Measurements from ENCODE around the gene CLCN7.
"Not testable (repeated sequence)": the region's sequence is repeated elsewhere in the genome, so short reads cannot be mapped to it uniquely, and the experiment has no call there.

The CLCN7 gene

DNA sequence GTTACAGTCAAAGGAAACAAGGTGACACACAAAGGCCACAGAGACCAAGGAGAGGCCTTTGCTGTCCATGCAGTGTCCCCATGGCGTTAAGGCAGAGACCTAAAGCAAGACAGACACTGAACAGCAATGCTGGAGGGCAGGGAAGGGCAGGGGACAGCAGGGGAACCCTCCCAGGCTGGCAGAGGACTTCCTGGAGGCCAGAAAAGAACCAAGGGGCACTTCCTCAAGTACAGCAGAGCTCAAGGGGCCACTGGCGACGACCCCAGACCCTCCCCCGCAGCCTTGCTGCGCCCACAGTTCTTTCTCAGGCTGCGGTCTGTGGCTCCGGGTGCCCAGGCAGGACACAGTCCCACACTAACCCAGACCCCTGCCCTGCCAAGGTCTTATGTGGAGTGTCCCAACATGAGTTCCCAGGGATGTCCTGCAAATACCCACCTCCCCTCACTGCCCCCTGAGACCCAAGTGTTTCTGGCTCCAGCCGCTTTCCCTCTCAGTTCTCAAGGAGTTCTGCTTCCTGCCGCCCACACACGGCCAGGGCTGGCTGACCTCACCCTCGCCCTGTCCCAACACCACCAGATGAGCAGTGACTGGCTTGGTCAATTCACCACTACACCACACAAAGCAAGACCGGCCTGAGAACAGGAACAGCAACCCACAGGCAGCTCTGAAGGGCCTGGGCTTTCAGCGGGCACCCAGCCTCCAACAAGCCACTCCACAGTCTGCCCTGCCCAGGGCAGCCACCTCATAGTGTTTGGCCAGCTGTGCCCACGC is 4.2 kb downstream of the CLCN7 start:
- intact Hi-C loops (cut with DNase I): loop anchor here (10.0 kb wide), 2 partner anchors 46 to 116 kb away; partner anchors contain the start of genes GNPTG, TSR3 and UQCC4
- DNase-seq: no peak

DNA sequence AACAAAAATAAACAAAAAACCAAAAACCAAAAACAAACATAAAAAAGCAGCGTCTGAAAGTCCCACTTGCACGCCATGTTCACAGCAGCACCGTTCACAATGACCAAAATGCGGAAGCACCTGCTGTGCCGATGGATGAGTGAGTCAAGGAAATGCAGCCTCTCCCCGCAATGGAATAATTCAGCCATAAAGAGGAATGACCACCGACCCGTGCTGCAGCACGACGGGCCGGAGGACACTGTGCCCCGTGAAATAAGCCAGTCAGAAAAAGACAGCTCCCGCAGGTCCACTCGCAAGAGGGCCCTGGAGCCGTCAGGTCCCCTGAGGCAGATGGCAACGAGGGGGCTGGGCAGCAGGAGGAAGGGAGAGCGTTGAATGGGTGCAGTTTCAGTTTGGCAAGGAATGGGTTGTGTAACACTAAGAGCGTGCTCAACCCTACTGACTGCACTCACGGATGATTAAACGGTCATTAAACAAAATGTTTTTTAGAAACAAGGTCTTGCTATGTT is 5.1 kb downstream of the CLCN7 start:
- intact Hi-C loops (cut with DNase I): loop anchor here (10.0 kb wide), 2 partner anchors 45 to 115 kb away; partner anchors contain the start of genes GNPTG, TSR3 and UQCC4

DNA sequence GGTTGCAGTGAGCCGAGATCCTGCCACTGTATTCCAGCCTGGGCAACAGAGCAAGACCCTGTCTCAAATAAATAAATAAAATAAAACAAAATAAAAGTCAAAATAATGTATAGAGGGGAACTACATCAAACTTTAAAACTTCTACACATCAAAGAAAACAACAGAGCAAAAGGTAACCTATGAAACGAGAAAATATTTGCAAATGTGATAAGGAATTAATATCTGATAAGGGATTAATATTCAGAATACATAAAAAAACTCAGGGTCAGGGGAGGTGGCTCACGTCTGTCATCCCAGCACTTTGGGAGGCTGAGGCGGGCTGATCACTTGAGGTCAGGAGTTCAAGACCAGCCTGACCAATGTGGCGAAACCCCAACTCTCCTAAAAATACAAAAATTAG is 5.7 kb downstream of the CLCN7 start:
- DNase-seq; intact Hi-C loops (cut with DNase I): not testable (repeated sequence)

More for the DNA sequence above, 5.1 kb downstream of the CLCN7 start:
- no peak for DNase-seq

DNA sequence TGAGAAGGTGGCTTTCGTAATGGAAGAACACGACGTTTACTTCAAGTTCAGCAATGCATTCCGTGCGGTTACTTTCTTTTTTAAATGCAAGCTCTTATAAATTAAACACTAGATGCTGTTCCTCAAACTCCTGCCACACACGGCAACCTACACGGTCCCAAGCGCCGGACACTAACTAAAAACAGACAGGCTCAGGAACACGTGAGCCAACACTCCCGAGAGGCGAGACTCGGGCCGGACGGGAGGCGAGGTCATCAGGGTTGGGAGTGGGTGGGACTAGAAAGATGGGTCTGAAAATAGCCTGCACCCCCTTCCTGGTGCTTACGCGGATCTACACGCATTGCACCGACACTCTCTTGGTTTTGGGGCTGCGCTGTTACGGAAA is 6.4 kb downstream of the CLCN7 start:
- intact Hi-C loops (cut with DNase I): no loop called here
- no peak for DNase-seq

DNA sequence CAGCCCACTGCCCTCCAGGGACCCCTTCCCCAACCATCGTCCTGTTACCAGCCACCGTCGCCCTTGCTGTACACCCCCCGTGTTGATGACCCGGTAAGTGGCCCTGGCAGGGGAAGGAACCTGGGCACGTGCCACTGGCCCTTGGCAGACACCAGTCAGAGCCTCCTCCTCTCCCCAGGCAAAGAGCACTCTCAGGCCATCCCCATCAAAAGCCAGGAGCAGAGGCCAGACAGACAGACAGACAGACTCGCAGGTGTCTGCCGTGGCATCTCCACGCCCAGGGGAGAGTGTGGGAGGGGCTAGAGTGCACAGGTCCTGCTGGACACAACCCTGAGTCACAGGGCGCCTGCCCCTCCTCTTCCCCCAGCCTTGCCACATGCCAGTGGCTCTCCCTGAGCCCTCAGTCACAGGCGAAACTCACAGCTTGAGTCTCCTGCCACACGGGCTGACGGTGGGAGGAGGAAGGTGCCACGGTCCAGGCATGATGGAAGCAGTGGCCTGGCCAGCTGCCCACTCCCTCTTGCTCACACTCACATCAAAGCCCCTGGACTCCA is 7.8 kb downstream of the CLCN7 start:
- no peak for DNase-seq
- intact Hi-C loops (cut with DNase I): no loop called here

DNA sequence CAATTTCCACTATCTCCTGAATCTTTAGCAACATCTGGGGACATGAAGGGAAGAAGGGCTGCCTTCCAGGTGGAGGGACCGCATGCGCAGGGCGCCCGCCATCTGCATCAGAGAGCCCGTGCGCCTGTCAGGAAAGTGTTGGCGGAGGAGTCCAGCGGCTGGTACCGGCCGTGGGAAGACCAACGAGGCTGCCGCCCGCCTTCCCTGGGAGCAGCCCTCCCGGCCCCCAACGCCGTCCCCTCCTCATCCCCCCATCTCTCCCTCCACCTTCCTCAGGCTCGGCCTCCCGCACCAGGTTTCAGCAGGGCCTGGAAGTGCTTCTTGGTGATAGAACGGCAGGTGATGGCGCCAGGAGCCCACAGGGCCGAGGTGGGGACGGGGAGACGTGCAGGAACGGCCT is 8.8 kb downstream of the CLCN7 start:
- no peak for DNase-seq
- intact Hi-C loops (cut with DNase I): no loop called here

DNA sequence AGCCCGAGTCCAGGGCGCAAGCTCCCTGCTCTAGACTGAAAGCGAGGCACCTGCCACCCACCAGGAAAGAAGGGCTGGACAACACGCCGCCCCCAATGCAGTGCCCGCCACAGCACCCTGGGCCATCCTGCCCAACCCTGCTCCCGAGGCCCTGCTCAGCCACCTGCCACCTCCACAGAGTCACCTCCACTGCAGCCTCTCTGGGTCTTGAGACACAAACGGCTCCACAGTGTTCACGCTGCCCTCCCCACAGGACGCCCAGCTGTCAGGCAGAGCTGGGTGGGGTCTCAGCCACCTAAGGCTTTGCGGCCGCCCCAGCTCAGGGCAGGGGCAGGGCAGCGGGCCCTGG is 9.3 kb downstream of the CLCN7 start:
- DNase-seq: no peak
- intact Hi-C loops (cut with DNase I): no loop called here

DNA sequence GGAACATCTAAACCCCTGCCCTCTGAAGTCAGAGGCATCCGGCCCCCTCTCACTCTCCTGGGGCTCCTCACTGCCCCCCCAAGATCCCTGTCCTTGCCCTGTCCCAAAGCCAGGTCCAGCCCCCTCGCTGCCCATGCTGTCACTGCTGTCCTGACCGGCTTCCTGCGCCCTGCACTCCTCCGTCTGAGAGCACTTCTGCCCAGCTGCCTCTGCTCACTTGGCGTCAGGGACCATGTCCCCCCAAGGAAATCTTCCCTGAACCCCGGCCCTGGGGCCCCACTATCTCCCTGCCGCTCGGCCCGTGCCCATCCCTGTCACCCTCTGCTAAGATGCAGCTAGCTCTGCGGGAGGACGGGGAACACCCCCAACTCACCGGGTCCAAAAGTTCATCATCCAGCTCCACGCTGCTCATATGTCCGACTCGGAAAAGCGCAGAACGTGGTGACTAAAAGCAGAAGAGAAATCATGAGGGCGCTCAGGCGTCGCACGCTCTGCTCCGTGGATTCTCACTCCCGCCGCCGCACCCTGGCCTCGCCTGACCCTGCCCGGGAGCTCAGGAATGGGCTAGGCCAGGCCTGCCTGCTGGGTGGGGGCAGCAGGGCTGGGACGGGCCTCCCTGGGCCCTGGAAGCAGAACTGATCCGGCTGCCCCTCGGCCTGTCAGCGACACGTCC is 9.8 kb downstream of the CLCN7 start:
- DNase-seq: no peak
- intact Hi-C loops (cut with DNase I): no loop called here

DNA sequence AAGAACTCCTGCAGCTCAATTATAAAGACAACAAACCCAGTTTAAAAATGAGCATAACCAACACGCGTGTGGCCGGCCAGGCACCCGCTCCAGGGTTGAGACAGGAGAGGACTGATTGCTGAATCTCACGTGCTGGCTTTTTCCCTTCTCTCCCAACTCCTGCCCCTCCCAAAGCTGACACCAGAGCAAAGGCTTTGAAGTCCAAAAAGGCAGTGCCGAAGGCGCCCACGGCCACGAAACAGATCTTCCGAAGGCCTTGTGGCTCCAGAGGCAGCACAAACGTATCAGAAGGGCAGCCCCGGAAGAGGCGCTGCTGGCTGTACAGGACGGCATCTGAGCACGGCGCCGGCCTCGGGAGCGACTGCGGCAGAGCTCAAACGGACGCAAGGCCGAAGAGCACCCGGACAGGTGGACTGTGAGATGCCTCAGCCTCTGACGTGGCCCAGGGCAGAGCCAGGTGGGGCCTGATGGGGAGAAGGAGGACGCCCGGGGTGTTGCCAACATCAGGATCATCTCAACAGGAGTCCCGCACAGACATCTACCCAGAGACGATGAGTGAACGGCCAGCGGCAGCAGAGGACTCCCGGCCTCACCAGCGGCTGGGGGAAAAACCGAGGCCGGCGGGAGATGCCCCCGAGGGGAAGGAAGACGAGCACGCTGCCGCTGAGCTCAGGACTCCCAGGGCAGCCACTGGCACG is 10.5 kb downstream of the CLCN7 start:
- intact Hi-C loops (cut with DNase I): no loop called here
- no peak for DNase-seq

DNA sequence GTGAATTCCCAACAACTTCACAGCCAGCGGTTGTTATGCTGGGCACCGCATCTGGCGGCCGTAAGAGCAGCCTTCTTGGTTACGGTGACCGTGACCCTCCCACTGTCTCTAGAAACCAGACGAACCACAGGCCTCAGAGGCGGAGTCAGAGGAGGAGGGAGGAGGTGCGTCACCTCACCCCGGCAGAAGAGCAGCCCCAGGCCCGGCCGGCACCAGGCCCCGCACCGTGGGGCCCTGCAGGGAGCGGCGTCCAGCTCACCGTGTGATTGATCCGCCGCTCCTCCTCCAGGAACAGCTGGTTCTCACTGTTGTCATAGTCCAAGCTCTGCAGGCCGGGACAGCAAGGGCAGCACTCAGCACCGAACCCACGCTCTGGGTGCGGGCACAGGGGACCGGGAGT is 13.7 kb downstream of the CLCN7 start:
- intact Hi-C loops (cut with DNase I): no loop called here
- DNase-seq: no peak

DNA sequence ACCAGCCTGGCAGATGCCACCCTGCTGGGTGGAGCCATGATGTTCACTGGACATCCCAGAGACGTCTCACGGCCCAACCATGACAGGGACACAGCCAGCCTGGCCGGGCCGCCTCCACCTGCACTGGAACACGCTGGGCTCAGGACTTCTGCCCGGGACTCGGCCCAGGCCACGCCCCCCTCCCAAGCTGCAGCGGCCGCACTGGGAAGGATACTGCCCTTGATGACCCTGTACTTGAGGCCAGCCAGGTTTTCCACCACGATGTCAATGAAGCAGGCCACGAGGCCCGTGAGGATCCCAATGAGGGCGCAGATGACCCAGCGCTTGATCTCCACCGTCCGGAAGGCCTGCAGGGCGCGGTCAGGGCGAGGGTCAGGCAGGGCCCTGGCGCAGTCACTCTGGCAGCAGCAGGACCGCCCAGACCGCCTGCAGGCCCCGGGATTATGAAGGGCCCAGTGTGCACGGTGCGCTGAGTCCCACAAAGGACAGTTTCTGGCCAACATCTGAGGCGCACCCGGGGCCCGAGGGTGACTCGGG is 14.2 kb downstream of the CLCN7 start:
- intact Hi-C loops (cut with DNase I): no loop called here
- DNase-seq: no peak

DNA sequence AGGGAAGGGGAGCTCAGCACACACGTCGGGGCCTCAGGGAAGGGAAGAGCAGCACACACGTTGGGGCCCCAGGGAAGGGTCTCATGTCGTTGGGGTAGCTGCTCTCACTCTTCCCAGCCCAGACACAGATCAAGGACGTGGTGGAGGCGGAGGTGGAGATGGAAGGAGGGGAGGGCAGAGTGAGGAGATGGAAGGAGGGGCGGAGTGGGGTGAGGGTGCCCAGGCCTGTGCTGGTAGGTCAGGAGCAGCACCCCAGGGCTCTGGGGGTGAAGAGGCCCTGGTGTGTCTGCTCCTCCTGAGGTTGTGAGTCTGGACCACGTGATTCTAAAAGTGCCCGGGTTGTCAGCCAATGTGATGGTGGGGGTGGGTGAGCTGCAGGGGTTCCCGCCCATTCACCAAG is 14.9 kb downstream of the CLCN7 start:
- intact Hi-C loops (cut with DNase I): no loop called here
- DNase-seq: no peak

DNA sequence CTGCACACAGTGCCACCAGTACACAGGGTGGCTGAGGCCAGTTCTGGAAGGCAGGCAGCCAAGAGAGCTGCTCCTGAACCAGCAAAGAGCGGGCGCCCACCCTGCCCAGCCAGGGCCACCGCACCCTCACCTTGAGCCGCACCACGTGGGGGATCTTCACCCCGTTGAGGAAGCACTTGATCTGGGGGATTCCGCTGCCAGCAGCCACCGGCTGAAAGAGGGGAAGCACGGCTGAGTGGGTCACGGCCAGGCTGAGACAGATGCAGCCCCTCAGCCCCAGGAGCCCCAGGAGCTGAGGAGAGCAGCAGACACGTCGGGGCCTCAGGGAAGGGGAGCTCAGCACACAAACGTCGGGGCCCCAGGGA is 15.9 kb downstream of the CLCN7 start:
- intact Hi-C loops (cut with DNase I): no loop called here
- no peak for DNase-seq

DNA sequence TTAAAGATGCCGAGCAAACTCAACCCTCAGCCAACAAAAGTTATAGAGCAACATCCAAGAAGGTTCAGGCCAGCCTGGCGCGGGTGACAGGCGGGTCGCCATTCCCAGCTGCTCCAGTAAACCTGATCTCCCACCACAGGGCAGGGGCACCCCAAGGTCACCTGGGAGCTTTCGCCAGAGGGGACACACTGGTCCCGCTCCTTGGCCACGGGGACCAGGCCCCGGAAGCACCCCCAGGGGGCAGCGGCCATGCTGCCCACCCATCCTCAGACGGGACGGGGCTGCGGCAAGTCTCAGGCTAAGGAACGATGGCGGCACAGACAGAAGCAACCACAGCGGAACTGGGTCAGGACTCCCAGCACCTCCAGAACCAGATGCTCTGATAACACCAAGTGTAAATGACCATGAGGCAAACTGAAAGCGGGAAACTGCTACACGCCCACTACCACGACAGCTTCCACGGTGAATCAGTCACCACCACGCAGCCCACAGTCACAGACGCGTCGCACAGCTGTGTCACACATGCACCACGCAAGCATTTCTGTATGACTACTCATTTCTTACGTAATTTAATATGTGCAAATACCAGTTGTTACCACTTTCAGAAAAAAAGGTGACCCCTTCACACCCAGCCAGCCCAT is 16.4 kb downstream of the CLCN7 start:
- peak in 39 of 42 donors; percentile 18 to 75 (median 48) for DNase-seq
- intact Hi-C loops (cut with DNase I): no loop called here

DNA sequence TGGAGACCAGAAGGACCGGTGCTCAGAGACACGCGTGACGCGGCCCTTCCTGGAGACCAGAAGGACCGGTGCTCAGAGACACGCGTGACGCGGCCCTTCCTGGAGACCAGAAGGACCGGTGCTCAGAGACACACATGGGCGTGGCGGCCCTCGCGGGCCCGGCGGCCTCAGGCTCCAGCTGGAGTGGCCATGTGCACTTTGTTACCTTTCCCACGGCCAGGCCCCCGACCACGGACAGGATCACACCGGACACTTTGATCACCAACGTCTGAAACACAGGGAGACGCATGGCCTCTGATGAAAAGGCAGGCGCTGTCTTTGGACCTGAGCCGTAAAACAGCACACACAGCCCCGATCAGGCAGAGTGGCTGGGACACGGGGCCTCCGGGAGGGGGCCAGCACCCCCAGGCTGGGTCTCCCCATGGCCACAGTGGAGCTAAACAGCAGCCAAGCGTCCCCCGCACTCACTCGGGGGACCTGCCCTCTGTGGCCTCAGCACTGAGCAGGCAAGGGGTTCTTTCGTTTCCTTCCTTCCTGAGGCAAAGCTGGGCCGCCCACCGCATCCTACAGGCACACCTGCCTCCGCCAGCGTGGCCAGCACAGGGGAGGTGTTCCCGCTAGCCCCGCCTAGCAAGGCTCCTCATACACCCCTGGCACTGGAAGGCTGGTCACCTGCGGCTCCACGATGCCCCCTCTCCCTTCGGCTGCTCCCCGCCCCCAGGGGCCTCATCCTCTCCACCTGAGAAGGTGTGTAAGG is 17.2 kb downstream of the CLCN7 start:
- intact Hi-C loops (cut with DNase I): no loop called here
- DNase-seq: no peak

DNA sequence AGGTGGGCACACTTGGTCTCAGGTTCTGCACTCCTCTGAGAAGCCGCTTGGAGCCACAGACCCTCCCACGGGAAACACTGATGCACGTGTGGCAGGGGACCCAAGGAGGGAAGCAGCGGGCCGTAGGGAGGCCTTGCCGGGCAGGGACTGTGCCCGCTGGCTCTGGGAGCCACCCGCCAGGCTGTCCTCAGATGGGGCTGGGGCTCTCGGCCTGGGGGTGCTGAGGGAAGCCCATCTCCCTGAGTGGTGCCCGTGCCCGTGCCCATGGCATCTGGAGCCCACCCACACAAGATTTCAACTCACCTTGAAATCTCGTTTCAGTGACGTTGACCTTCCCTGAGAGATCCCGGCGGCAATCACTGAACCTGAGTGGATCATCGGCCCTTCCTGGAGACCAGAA is 17.9 kb downstream of the CLCN7 start:
- no peak for DNase-seq
- intact Hi-C loops (cut with DNase I): no loop called here

DNA sequence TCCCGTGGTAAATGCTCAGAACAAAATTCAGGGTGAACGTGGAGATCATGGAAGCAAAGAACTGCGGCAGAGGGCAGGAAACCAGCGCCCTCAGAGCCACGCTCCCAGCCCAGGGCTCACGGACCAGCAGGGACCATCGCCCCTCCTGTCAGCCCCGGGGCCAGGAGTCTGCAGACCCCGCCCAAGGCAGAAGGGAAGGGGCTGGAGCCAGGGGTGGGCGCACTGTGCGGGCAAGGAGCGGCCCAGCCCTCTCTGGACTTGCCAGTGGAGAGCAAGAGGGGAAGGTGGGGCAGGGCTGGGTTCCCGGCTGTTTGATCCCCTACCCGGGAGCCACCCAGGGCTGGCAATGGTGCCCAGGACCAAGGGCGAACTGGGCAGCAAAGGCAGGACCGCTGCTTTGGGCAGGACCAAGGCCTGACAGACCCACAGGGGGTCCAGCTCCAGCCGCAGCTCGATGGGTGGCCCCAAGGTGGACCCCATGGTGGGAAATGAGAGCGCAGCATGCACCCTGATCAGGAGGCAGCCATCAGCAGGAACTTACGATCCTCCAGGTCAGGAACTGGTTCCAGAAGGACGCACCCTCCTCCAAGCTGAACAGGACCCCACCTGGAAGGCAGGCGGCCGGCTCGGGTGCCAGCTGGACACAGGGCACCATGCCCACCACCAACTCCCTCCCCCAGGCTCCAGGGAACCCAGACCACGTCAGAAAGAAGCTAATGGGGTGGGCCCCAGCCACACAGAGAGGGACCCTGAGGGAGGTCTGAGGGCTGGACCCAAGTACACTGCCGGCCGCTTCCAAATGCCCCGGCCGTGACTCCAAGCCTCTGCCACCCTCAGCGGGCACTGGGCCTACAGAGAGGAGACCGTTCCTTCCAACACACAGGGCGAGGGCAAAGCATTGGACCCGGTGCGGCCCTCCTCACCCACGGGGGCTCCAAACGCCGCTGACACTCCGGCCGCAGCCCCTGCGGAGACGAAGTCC is 19.3 kb downstream of the CLCN7 start:
- intact Hi-C loops (cut with DNase I): no loop called here
- no peak for DNase-seq

Data from head of caudate nucleus (tissue), 42 donors.